Left ventricle myocardium superior (tissue), 1 donor: ENCODE results near the gene PRR20C. TPM values are rescaled to one million over a fixed set of nuclear protein-coding genes. Genes with fewer than 3 reads are reported as not detected.
"Not testable (repeated sequence)": the region's sequence is repeated elsewhere in the genome, so short reads cannot be mapped to it uniquely, and the experiment has no call there.

Experiments
- ATAC-seq: fragments of 200-7000 bp; cut with Tn5 transposase; one replicate; pipeline ENCODE4 v1.9.1; 2020; ENCODE audit warnings: mild to moderate bottlenecking, moderate library complexity
- DNase-seq: peaks from one replicate; pipeline ENCODE4 v3.0.0-alpha.2; 2020
- intact Hi-C: fragments of 100-400 bp; cut with micrococcal nuclease; formaldehyde crosslinking; loops from one replicate; pipeline ENCODE4 v1.11.0; 2022
- long read RNA-seq: library from polyadenylated mRNA; unstranded; transcript quantifications from one replicate; pipeline ENCODE4 v2.0.0, GENCODE V29; 2021
- total RNA-seq: library from RNA; stranded (reverse); fragmentation: NEBNext Ultra II Directional; extraction: Animal tissue kit (Norgen Biotek cat#: 25700); gene quantifications from one replicate; pipeline ENCODE4 v1.2.1, GENCODE V29; 2021
- donor health status: DM: no; HTN: yes; CAD: no; lungs with severe emphysema.

The PRR20C gene
- not detected for total RNA-seq
- long read RNA-seq = 0 reads

DNA sequence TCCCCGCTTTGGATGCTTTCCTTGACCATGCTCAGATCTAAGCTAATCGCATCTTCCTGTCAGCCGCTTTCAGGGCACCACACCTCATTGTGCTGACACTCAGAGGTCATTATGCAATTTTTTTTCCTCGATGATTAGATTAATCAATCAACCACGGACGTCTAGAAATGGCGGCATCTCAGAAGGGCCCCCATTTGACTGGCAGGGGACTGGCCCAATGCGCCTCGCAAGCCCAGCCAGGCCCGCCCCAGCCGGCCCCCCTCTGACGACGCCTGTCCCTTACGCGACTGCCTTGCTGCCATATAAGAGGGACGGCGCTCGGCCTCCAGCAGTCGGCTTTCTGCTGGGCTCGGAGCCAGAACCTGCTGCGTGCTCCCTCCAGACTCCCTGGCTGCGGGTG is at the start of gene PRR20C:
Gene PRR20C (plus strand): TSS at position 301 of the 400 bp plus-strand sequence. CDS start 387 bp downstream, outside the sequence.
- ATAC-seq, intact Hi-C loops, DNase-seq: not testable (repeated sequence)

- intact Hi-C loops = no loop called here
- no peak for ATAC-seq
- DNase-seq = no peak
These were observed 38.9 kb upstream of the PRR20C start for GRCh38 chr13:57114945-57115344.

DNA sequence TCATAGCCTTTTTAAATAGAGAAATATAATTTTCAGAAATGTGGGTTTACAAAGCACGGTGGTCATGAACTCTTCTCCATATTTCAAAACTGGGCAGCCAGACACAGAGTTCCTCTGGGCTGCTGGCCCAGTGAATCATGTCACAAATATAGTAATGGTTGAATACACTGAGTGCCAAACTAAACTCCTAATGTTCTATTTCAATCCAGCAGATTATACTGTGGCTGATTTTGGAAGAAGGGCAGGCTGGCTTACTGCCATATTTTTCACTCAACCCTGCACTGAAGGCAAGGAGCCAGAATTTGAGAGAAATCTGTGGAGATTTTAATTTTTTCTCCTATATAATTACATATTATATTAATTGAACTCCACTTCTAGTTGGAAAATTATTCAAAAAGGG is 30.2 kb upstream of the PRR20C start:
- ATAC-seq (peak; percentile 100), DNase-seq (peak; percentile 56)
- intact Hi-C loops = no loop called here

GRCh38 chr13:57128909-57129308 is 25.0 kb upstream of the PRR20C start:
- intact Hi-C loops = no loop called here
- no peak for ATAC-seq
- DNase-seq = no peak

DNA sequence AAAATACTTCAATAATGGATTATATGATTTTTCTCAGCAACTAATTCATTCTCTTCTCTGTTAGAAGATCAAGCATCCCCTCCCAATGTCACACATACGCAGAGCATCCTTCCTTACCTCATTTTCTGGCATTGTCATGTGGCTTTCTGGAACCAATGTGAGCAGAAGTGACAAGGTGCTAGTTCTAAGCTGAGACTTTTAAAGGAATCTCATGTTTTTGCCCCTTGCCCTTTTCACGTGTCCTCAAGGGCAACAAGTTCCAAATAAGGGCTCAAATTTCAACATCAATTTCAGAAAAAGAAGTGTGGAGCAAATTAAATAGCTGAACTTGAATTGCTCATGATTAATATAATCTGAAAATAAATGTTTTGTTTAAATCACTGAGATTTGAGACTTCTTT is 17.8 kb upstream of the PRR20C start:
- intact Hi-C loops = no loop called here
- no peak for ATAC-seq
- no peak for DNase-seq

DNA sequence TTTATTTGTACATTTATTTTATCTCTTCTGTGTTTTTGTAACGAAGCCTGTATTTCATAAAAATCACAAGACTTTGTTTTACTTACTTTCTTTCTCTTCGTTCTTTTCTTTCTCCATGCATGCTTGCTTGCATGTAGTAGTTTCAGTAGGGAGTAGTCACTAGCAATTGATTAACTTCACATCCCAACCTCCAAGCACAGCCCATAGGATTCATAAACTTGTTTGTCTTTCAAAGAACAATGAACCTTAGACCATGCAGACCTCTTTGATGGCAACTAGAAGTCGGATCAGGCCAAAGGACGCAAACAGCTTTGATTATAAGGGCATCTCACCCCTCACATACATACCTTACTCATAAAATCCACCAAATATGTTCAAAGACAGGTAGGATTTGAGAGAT is 16.3 kb upstream of the PRR20C start:
- no peak for DNase-seq
- ATAC-seq = no peak
- intact Hi-C loops = no loop called here

- intact Hi-C loops = no loop called here
These were observed 14.9 kb upstream of the PRR20C start for GRCh38 chr13:57138988-57139387.

GRCh38 chr13:57139781-57140180 is 14.1 kb upstream of the PRR20C start:
- ATAC-seq, DNase-seq, intact Hi-C loops: not testable (repeated sequence)

More at GRCh38 chr13:57138988-57139387, 14.9 kb upstream of the PRR20C start:
- no peak for DNase-seq
- ATAC-seq = no peak

- DNase-seq, ATAC-seq, intact Hi-C loops: not testable (repeated sequence)
These were observed 13.5 kb upstream of the PRR20C start, which contains the start of gene PRR20A for GRCh38 chr13:57140235-57140968. Gene PRR20A (plus strand): TSS chr13:57140918. CDS start chr13:57141305, 387 bp downstream.

DNA sequence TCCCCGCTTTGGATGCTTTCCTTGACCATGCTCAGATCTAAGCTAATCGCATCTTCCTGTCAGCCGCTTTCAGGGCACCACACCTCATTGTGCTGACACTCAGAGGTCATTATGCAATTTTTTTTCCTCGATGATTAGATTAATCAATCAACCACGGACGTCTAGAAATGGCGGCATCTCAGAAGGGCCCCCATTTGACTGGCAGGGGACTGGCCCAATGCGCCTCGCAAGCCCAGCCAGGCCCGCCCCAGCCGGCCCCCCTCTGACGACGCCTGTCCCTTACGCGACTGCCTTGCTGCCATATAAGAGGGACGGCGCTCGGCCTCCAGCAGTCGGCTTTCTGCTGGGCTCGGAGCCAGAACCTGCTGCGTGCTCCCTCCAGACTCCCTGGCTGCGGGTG is 6.7 kb upstream of the PRR20C start, which contains the start of gene PRR20B:
Gene PRR20B (plus strand): TSS at position 301 of the 400 bp plus-strand sequence. CDS start 387 bp downstream, outside the sequence.
- DNase-seq, ATAC-seq, intact Hi-C loops: not testable (repeated sequence)

- DNase-seq, ATAC-seq, intact Hi-C loops: not testable (repeated sequence)
These were observed 5.8 kb upstream of the PRR20C start for GRCh38 chr13:57148106-57148505.

- intact Hi-C loops = not testable (repeated sequence)
These were observed 6.5 kb downstream of the PRR20C start, which contains the start of gene PRR20D for GRCh38 chr13:57160332-57160731. Gene PRR20D (plus strand): TSS chr13:57160632. CDS start chr13:57161019, 387 bp downstream.

DNA sequence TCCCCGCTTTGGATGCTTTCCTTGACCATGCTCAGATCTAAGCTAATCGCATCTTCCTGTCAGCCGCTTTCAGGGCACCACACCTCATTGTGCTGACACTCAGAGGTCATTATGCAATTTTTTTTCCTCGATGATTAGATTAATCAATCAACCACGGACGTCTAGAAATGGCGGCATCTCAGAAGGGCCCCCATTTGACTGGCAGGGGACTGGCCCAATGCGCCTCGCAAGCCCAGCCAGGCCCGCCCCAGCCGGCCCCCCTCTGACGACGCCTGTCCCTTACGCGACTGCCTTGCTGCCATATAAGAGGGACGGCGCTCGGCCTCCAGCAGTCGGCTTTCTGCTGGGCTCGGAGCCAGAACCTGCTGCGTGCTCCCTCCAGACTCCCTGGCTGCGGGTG is 13.0 kb downstream of the PRR20C start, which contains the start of gene PRR20E:
Gene PRR20E (plus strand): TSS at position 301 of the 400 bp plus-strand sequence. CDS start 387 bp downstream, outside the sequence.
- DNase-seq, intact Hi-C loops, ATAC-seq: not testable (repeated sequence)

More at GRCh38 chr13:57160332-57160731, 6.5 kb downstream of the PRR20C start, which contains the start of gene PRR20D:
- ATAC-seq, DNase-seq: not testable (repeated sequence)

- no peak for ATAC-seq
- no peak for DNase-seq
- intact Hi-C loops = no loop called here
These were observed 37.8 kb downstream of the PRR20C start for GRCh38 chr13:57191667-57192066.

Other genes starting within 250 kb of the PRR20C start
- gene PRR20A, start 13.1 kb upstream of the PRR20C start, total RNA-seq = not detected
- gene PRR20B, start 6.6 kb upstream of the PRR20C start, total RNA-seq = not detected
- not detected for gene PRR20D, start 6.6 kb downstream of the PRR20C start, total RNA-seq
- gene PRR20E, start 13.1 kb downstream of the PRR20C start, total RNA-seq = not detected